AML-193 (cell line): Measurements from ENCODE around the gene TBC1D22A.

Experiments
- DNase-seq, 2 experiments: peaks; one replicate each; lab custom pipeline; 2025; lab: John Stamatoyannopoulos, UW

Gene TBC1D22A

DNA sequence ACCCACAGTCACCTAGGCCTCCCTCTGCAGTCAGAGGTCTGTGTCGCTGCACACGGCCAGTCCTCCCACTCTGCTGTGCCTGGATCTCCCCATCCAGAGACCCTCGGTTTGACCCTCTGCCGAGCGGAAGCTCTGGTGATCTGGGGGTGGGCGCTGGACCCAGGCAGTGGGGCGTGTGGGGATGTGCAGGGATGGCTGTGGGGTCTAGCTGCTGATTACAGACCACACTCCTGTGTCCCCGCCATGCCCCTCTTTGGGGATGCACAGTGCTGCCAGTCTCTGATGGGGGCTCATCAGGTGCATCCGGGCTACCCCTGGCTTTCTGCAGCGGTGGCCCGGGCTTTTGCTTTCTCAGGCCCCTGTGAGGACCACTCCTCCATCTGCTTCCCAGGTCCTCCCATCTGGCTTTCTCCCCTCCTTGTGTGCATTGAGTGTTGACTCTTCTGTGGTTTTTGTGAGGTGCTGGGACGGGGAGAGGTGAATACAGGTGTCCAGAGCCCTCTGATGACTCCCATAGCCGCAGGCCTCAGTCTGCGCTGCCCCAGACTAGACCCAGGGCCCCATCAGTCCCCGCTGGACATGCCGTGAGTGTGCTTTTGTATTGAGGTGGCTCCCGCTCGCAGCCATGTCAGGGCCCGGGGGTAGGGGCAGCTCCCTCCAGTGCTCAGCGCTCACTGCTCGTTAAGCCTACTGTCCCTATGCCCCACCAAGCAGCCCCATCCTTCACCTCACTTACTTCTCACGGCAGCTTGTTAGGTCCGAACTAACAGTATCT, 251.6 kb downstream of the TBC1D22A start:
- DNase-seq: no peak

GRCh38 chr22:47014636-47015345, 252.3 kb downstream of the TBC1D22A start:
- no peak for DNase-seq

DNA sequence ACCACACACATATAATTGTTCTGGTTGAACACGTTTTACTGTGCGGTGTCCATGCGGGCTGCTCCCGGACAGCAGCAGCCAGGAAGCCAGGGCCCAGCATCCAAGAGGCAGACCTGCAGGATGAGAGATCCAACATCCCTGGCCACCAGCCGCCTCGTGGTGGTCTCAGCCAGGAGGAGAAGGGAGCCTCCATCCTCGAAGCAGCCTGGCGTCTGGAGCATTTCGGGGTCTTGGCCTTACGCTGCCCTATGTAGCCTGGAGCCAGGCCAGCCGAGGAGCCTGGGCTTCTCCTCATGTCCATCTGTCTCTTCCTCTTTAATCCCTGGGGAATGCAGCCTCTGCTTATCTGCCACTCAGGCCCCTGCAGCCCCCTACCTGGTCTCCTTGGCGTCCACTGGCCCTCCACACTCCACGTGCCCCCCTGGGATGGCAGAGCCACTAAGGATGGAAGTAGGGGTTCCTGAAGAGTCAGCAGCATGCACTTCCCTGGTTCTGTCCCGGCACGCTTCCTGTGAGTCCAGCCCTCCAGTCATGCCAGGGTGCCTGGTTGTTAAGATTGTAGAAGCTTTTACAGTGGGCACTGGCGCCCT, 253.2 kb downstream of the TBC1D22A start:
- DNase-seq: no peak

GRCh38 chr22:47016631-47017030, 254.2 kb downstream of the TBC1D22A start:
- no peak for DNase-seq

GRCh38 chr22:47017245-47017644, 254.8 kb downstream of the TBC1D22A start:
- no peak for DNase-seq

DNA sequence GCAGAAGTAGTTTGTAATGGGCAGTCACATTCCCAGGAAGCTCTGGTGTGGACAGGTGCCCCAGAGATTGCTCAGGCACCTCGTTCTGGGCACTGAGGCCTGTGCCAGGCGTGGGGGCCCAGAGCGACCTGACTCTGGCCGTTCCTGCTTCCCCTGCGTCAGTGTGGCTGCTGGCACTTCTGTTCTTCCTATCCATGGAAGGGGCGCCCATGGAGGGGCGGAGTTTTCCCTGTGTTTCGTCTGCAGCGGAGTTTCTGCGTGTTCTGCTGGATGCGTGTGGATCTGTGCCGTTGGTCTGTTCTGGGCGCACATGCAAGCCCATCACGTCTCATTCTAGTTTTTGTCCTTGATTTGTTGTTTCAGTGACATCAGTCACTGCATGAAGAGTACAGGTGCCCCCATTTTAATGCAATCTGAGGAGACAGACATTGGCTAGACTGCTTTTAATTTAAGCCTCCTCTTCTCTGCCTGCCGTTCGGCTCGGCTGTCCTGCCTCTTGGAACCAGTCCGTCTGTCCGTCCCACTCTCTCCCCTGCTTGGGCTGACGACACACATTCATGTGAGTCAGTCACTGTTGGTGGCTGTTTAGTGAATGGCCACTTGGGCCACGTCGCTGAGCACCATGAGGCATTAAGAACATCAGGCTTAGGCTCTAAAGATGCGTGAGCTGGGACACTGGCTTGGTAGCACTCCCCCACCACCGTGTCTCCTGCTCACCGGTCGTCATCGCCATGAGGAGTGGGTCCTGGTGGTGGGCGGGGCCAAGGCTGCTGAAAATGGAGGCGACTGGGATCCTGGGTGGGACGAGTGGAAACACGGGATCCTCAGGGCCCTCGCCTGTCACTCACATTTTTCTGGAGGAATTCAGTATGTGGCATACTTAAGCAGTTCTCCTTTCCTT, 255.8 kb downstream of the TBC1D22A start:
- no peak for DNase-seq

- DNase-seq: no peak
Observed at GRCh38 chr22:47019012-47019790, 256.8 kb downstream of the TBC1D22A start.

DNA sequence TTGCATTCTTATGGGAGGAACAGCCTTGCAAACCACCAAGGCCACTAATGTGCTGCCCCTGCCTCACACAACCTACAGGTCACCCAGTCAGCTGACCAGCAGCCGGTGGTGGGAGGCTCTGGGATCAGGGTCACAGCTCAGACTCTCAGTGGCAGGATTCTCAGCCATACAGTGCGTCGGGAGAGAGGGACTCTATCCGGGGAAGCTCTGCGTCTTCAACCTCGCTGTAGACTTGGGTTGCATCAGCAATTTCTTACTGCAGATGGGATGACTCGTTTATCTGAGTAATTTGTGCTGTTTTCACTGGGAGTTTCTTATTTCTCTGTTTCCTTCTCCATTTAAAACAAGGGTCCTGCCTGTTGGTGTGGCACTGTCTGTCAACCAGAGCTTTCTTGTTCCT, 257.7 kb downstream of the TBC1D22A start:
- DNase-seq: no peak

DNA sequence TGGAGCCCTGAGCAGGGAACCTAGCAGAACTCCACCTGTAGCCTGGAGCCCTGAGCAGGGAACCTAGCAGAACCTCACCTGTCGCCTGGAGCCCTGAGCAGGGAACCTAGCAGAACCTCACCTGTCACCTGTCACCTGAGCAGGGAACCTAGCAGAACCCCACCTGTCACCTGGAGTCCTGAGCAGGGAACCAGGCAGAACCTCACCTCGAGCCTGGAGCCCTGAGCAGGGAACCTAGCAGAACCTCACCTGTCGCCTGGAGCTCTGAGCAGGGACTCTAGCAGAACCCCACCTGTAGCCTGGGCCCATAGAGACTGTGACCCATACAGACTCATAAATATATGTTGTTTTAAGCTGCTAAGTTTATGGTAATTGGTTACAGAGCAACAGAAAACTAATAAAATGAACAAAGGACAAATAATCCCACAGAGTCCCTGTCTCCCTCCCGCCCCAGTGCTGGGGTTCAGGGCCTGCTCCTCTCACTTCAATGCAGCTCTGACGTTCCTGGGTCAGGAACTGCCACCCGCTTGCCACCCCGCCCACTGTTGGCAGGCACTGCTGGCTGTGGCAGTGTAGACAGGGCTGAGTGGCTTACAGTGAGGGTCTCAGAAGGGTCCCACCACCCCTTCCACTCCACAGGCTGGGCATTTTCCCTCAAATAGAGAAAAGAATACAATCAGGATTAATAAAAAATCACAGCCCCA, 259.1 kb downstream of the TBC1D22A start:
- no peak for DNase-seq

GRCh38 chr22:47022075-47022473, 259.6 kb downstream of the TBC1D22A start:
- DNase-seq: no peak

DNA sequence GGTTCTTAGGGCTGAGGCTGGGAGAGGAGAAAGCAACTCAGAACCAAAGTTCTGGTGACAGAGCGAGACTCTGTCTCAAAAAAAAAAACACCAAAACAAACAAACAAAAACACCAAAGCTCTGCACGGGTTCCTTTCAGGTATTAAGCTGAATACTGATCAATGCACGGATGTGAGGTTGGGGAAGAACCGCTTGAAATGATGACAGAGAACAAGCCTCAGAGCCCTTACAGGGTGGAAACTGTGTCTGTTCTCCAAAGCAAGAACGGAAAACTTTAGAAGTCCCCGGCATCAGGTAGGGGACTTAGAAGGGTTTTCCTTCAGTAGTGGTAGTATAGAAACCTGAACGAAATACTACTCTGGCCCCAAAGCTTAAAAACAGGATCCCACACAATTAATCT, 260.0 kb downstream of the TBC1D22A start:
- DNase-seq: no peak

- no peak for DNase-seq
Observed at GRCh38 chr22:47023871-47024270, 261.4 kb downstream of the TBC1D22A start.

GRCh38 chr22:47027766-47028165, 265.3 kb downstream of the TBC1D22A start:
- DNase-seq: no peak

- DNase-seq: no peak
Observed at GRCh38 chr22:47029244-47030074, 267.0 kb downstream of the TBC1D22A start.

GRCh38 chr22:47030143-47030661, 267.8 kb downstream of the TBC1D22A start:
- no peak for DNase-seq

DNA sequence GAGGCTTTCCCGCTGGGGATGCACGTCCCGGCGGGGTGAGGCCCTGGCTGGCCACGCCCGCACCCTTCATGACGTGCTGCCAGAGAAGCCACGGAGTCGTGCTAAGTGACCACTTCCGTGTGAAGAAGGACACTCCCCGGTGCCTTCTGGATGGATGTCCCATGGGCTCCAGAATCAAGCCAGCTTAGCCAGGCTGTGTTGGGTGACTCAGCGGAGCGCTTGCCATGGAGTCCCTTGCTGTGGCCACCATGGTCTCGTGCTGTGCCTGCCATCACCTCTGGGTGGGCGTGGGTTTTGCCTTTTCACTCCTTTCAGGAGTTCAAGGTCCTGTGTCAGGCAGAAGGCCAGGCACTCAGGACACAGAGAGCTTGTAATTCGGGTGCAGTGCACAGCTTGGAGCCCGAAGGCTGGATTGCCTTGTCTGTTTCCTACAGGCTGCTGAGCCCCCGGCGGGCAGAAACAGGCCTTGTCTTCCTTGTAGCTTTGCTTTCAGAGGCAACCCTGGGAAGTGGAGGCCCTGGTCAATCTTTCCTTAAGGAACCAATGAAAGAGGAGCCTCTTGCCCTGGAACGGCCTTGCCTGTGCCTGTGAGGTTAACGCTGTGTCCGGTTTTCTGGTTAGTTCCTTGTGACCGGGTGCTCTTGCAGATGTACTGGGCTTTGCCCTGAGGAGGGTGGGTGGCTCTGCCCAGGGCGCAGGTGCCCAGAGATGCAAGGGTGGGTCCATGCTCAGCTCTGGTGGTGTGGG, 268.6 kb downstream of the TBC1D22A start:
- no peak for DNase-seq

DNA sequence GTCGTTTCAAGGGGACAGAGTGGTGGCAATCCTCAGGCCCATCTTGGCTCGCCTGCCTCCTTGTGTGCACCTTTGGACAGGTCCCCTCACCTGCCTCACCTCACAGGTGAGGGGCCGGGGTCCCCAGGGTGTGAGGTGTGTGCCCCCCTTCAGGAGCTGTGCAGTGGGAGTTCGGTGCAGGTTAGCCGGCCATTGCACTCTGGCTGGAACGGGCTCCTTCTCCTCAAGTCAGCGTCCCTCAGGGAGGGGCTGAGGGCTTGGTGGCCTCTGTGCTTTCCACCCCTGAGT, 269.1 kb downstream of the TBC1D22A start:
- no peak for DNase-seq

DNA sequence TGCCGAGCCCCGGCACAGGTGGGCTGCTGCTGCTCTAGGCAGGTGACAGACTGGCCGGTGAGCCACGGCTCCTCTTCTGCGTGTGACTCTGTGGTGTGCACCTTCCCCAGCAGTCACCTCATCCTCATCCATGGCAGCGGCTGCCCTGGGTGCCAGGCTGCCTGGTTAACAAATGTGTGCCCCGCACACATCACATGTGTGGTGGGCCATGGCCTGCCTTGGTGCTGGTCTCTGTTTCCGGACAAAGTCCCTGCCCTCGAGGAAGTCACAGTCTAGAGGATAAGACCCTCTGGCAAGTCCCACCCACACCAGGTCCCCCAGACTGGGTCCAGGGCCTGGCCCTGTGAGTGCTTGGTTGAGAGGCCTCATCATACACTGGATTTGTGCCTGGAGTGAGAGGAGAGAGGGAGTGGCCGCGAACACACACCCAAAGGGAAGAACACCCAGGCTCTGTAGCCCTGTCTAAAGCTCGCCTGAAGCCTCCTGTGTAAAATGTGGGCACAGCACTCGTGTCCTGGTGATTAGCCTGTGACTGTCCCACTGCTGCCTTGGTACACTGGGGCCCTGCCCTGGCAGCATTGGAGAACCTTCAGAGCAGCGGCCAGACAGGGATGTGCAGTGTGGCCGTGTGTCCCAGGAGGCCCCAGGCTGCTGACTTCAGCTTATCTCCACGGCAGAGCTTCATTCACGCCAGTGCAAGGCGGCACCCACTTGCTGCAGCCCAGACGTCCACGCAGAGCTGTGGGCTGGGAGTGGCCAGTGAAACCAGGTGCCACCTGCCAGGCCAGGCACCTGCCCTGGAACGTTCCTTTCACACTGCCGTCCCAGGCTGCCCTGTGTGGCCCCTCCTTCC, 269.9 kb downstream of the TBC1D22A start:
- DNase-seq: no peak
